Gastrocnemius medialis (tissue), 4 donors: ENCODE results near the gene OBP2A.

Experiments used
- CTCF ChIP-seq, 5 experiments: fragments of 450-650 bp in 3 of 5; fragments of 200-600 bp in 2 of 5; sonication (generic) in 2 of 5; IDR thresholded peaks in 4 of 5; conservative IDR thresholded peaks in 1 of 5; 1 replicate in 4 of 5; 2 replicates in 1 of 5; pipeline ENCODE4 v1.5.1; 2016 to 2019; ENCODE audit warnings: antibody characterized with exemption in 5 of 5, mild to moderate bottlenecking in 3 of 5, moderate library complexity in 3 of 5
- POLR2A ChIP-seq, 2 donors: fragments of 450-650 bp; IDR thresholded peaks; one replicate each; pipeline ENCODE4 v1.6.1; 2017; ENCODE audit warnings: antibody characterized with exemption in 2 of 2, mild to moderate bottlenecking in 2 of 2, moderate library complexity in 2 of 2

- TF ChIP-seq CTCF (IDR thresholded peaks at IDR 0.05 in 4 of 5, conservative IDR thresholded peaks at IDR 0.05 in 1 of 5) (no peak), POLR2A (IDR thresholded peaks at IDR 0.05) (no peak)
Observed at GRCh38 chr9:135573124-135573523, 27.2 kb downstream of the OBP2A start.
